Spinal cord (tissue), 10 donors: Measurements from ENCODE around the gene MYL9. TPM values are rescaled to one million over a fixed set of nuclear protein-coding genes. Genes with fewer than 3 reads are reported as not detected.
"Not testable (repeated sequence)": the region's sequence is repeated elsewhere in the genome, so short reads cannot be mapped to it uniquely, and the experiment has no call there.

ENCODE experiments used
- DNase-seq, 6 donors: peaks; one replicate each; pipeline versions ENCODE4 v3.0.0 to v3.0.0-alpha.2; 2013 to 2015; ENCODE audit warnings: low spot score in 6 of 6, low read depth in 4 of 6
- H3K27ac ChIP-seq: one replicate; pipeline ENCODE4 v1.5.1; 2013; ENCODE audit warnings: low read depth, low read length, control low read depth
- H3K27me3 ChIP-seq: one replicate; pipeline ENCODE4 v1.6.1; 2013; ENCODE audit warnings: low read length; ENCODE audit not compliant: control insufficient read depth, insufficient read depth
- H3K36me3 ChIP-seq: one replicate; pipeline ENCODE4 v1.6.1; 2013; ENCODE audit warnings: low read length; ENCODE audit not compliant: control insufficient read depth, insufficient read depth
- H3K4me1 ChIP-seq: one replicate; pipeline ENCODE4 v1.6.1; 2013; ENCODE audit warnings: low read length; ENCODE audit not compliant: control insufficient read depth, insufficient read depth
- H3K4me3 ChIP-seq: one replicate; pipeline ENCODE4 v1.5.1; 2013; ENCODE audit warnings: low read depth, low read length, control low read depth
- H3K9me3 ChIP-seq: one replicate; pipeline ENCODE4 v1.6.1; 2013; ENCODE audit warnings: low read length; ENCODE audit not compliant: control insufficient read depth, insufficient read depth
- WGBS: methylation state at CpG from one replicate; pipeline ENCODE4 v1.1.5; 2013; ENCODE audit warnings: missing lambda C conversion rate; ENCODE audit not compliant: insufficient coverage; 5-methylcytosine and 5-hydroxymethylcytosine counted together
- polyA plus RNA-seq, 2 donors: library from polyadenylated mRNA; unstranded; fragments of 120-200 nt; gene quantifications; one replicate each; pipeline ENCODE4 v1.2.1, GENCODE V29; 2013; ENCODE audit not compliant: insufficient read length in 2 of 2
- total RNA-seq, 2 donors: library from RNA; depleted of rRNA in 1 of 2; stranded (reverse); fragments of 120-200 nt in 1 of 2; fragments of >200 nt in 1 of 2; gene quantifications; one replicate each; pipeline versions ENCODE4 v1.2.3 to v1.2.4, GENCODE V29; 2013 to 2014
- donor health status: healthy.

MYL9 gene
- total and polyA plus RNA-seq, 4 donors, result 5.0 to 85.3 (median 33.1) TPM

DNA sequence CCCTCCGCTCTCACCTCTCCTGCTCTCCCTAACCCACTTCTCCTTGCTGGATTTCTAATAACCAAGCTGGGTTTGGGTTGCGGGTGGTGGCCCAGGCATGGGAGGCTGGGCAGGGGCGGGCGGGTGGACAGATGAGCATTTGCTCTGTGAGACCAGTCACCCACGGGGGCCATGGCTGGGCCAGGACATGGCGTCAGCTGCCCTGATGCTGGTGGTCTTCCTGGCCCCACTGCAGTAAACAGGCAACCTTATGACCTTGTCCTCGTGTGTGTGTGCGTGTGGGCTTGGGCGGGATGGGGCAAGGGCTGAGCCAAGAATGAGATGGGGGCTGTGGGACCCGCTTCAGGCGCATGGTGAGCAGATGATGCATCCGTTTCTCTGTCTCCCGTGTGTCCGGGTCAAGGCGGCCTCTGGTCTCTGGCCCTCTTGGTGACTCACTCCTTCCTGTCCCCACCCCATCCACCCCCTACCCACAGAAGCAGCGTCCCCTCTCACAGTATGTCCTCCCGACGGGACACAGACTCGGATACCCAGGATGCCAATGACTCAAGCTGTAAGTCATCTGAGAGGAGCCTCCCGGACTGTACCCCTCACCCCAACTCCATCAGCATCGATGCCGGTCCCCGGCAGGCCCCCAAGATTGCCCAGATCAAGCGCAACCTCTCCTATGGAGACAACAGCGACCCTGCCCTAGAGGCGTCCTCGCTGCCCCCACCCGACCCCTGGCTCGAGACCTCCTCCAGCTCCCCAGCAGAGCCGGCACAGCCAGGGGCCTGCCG is 41.4 kb upstream of the MYL9 start:
- Histone ChIP-seq H3K9me3 (no peaks in the 10 kb centered on the region), H3K27ac (no peak overlapping the region), H3K36me3 (peaks cover 75% of the 10 kb centered on the region), H3K4me1 (peaks cover 11% of the 10 kb centered on the region), H3K4me3 (no peak overlapping the region), H3K27me3 (no peaks in the 10 kb centered on the region)
- WGBS, result 92% methylated on average over 25 of the region's 31 CpGs
- DNase-seq, result no peak

DNA sequence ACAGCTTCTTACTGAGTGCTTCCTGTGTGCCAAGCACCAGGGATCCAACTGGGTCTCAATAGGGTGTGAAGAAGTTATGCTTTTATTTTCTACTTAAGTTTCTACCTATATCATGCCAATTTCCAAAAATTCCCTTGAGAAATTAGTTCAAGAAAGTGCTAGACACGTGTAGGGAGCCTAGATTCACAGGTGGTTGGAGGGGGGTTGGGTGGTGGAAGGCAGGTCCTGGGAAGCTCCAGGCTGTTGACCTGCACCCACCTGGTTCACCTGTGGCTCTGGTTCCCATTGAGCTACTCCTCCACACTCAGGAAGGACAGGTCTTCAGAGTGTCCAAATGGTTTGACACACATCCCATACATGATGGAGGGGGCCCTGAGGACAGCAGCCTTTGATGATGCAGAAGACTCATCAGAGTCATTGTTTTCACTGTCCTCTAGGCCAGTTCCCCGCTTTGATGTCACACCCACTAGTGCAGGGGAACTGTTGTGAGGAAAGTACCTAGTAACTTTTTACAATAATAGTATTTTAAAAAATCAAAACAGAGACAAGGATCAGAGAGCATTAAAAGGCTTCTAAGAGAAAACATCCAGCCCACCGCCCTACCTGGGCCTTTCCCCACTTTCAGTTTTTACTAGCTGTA is 39.8 kb upstream of the MYL9 start:
- Histone ChIP-seq H3K4me3 (no peak overlapping the region), H3K9me3 (no peaks in the 10 kb centered on the region), H3K27ac (no peak overlapping the region), H3K4me1 (peaks cover 11% of the 10 kb centered on the region), H3K36me3 (peaks cover 74% of the 10 kb centered on the region), H3K27me3 (no peaks in the 10 kb centered on the region)
- DNase-seq, result no peak
- WGBS, result no CpG with 5 or more reads among the region's 3 CpGs

DNA sequence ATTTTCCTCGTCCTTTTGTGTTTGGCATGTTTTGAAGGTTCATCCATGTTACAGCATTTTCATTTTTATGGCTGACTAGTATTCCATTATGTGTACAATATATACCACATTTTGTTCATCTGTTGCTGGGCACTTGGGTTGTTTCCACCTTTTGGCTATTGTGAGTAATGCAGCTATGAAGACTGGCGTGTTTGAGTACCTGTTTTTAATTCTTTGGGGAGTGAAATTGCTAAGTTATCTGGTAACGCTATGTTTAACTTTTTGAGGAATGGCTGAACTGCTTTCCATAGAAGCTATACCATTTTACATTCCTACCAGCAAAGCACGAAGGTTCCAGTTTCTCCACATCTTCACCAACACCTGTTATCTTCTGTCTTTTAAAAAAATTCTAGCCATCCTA is 37.0 kb upstream of the MYL9 start:
- no CpG with 5 or more reads among the region's 4 CpGs for WGBS
- H3K4me1 ChIP-seq, result no peaks in the 10 kb centered on the region

DNA sequence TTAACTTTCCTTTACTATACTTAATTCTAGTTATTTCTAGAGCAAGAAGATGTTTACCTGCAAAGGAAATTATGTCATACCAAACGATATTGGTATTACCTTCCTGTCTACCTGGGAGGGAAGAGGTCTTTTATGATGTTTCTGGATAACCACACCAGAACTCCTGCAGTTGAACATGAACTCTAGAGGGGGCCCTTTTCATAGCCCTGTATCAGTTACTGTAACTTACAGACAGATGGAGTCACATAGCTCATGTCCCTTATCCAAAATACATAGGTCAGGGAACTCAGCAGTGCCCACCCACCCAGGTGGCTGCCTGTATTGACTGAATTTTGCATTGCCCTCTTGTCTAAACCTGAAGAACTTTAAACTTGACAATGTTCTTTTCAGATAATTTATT is 35.1 kb upstream of the MYL9 start:
- no peak overlapping the region for H3K27ac ChIP-seq
- H3K36me3 ChIP-seq, result peaks cover 51% of the 10 kb centered on the region
- no peak for DNase-seq
- H3K4me1 ChIP-seq, result no peaks in the 10 kb centered on the region
- H3K27me3 ChIP-seq, result no peaks in the 10 kb centered on the region
- H3K4me3 ChIP-seq, result no peak overlapping the region
- no CpG with 5 or more reads among the region's 1 CpG for WGBS
- no peaks in the 10 kb centered on the region for H3K9me3 ChIP-seq

More for the DNA sequence above, 37.0 kb upstream of the MYL9 start:
- Histone ChIP-seq H3K36me3 (peaks cover 56% of the 10 kb centered on the region), H3K27ac (no peak overlapping the region), H3K4me3 (no peak overlapping the region), H3K9me3 (no peaks in the 10 kb centered on the region), H3K27me3 (no peaks in the 10 kb centered on the region)
- no peak for DNase-seq

DNA sequence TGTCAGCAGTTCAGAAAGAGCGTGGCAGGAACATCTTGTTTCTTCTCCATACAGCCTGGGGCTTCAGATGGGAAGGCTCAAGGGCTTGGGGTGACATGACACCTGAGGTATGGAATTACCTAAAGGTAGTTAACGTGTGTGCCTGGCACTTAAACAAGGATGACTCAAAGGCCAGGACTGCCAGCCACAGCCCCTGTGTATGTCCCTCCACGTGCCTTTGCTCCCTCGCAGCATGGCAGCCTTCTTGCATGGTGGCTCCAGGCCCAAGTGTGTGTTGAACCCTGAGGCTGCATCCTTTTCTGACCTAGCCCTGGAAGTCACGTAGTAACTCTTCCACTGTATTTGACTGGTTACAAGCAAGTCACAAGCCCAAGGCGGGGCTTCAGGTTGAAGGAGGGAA is 33.6 kb upstream of the MYL9 start:
- no peaks in the 10 kb centered on the region for H3K27me3 ChIP-seq
- no peaks in the 10 kb centered on the region for H3K4me1 ChIP-seq
- WGBS, result 95% methylated on average over 5 of the region's 6 CpGs
- H3K36me3 ChIP-seq, result peaks cover 57% of the 10 kb centered on the region
- no peak for DNase-seq
- H3K27ac ChIP-seq, result no peak overlapping the region
- no peaks in the 10 kb centered on the region for H3K9me3 ChIP-seq
- no peak overlapping the region for H3K4me3 ChIP-seq

DNA sequence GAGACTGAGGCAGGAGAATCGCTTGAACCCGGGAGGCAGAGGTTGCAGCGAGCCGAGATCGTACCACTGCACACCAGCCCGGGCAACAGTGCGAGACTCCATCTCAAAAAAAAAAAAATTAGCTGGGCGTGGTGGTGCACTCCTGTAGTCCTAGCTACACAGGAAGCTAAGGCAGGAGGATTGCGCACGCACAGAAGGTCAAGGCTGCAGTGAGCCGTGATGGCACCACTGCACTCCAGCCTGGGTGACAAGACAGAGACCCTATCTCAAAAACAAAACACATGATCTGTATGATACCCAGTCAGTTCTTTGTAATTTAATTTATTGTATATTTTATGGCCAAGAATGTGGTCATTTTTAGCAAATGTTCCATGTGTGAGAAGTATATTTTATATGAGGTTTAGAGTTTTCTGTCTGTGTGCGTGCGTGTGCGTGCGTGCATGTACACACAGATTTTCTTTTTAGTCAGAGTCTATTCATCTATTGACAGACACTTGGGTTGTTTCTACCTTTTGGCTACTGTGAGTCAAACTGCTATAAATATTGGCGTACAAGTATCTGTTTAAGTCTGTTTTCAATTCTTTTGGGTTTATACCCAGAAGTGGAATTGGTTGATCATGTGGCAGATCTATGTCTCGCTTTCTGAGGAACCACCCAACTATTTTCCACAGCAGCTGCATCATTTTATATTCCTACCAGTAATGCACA is 22.2 kb upstream of the MYL9 start:
- no peaks in the 10 kb centered on the region for H3K27me3 ChIP-seq
- DNase-seq, result no peak
- H3K27ac ChIP-seq, result no peak overlapping the region
- H3K4me3 ChIP-seq, result no peak overlapping the region
- H3K4me1 ChIP-seq, result no peaks in the 10 kb centered on the region
- no peaks in the 10 kb centered on the region for H3K9me3 ChIP-seq
- peaks cover 49% of the 10 kb centered on the region for H3K36me3 ChIP-seq
- WGBS, result 96% methylated on average over 5 of the region's 17 CpGs

DNA sequence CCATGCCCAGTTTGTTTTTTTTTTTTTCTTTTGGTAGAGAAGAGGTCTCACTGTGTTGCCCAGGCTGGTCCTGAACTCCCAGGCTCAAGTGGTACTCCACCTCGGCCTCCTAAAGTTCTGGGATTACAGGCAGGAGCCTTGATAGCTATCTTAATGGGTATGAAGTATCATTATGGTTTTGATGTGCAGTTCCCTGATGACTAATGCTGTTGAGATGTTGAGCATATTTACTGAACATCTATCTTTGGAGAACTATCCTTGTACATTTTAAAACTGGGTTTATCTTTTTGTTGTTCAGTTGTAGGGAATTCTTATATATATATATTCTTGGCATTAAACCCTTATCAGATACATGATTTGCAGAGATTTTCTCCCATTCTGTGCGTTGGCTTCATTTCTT is 21.4 kb upstream of the MYL9 start:
- no peak overlapping the region for H3K27ac ChIP-seq
- no peaks in the 10 kb centered on the region for H3K27me3 ChIP-seq
- 100% methylated on average over 2 of the region's 2 CpGs for WGBS
- H3K4me3 ChIP-seq, result no peak overlapping the region
- DNase-seq, result no peak
- H3K36me3 ChIP-seq, result peaks cover 54% of the 10 kb centered on the region
- H3K9me3 ChIP-seq, result no peaks in the 10 kb centered on the region
- no peaks in the 10 kb centered on the region for H3K4me1 ChIP-seq

DNA sequence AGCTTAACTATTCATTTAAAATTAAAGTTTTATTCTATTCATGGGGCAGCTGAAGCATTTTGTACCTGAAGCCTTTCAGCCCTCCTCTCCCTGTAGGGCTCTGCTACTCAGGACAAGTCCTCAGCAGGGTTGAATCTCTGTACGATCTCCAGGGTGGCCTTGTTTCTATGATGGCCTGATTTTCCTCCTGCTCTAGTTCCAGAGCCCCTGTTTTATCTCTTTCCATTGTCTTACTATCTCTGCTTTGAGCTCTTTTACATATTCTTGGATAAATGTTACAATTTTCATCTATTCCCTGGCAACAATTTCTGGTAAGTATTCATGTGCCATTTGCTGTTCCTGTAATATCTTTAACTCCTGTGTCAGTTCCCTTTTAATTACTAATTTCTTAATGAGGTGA is 19.8 kb upstream of the MYL9 start:
- Histone ChIP-seq H3K4me3 (no peak overlapping the region), H3K4me1 (no peaks in the 10 kb centered on the region), H3K9me3 (no peaks in the 10 kb centered on the region), H3K36me3 (peaks cover 69% of the 10 kb centered on the region), H3K27me3 (no peaks in the 10 kb centered on the region), H3K27ac (no peak overlapping the region)
- no CpG with 5 or more reads among the region's 1 CpG for WGBS
- no peak for DNase-seq

DNA sequence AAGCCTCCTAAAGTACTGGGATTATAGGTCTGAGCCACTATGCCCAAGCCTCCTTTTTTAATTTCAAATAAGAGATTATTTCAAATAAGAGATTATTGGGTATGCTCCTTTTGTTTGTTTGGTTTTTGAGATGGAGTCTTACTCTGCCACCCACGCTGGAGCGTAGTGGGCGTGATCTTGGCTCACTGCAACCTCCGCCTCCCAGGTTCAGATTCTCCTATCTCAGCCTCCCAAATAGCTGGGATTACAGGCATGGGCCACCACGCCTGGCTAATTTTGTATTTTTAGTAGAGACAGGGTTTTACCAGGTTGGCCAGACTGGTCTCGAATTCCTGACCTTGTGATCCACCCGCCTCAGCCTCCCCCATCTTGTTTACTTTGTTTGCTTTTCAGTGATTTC is 18.9 kb upstream of the MYL9 start:
- H3K27ac ChIP-seq, H3K4me3 ChIP-seq, H3K9me3 ChIP-seq, DNase-seq, H3K4me1 ChIP-seq, H3K27me3 ChIP-seq: not testable (repeated sequence)
- H3K36me3 ChIP-seq, result peaks cover 72% of the 10 kb centered on the region
- no CpG with 5 or more reads among the region's 7 CpGs for WGBS
